ENCODE measurements around the gene SGPL1. TPM values are rescaled to one million over a fixed set of nuclear protein-coding genes. Genes with fewer than 3 reads are reported as not detected.

Gene SGPL1
- total and polyA plus RNA-seq, 2 of the 8 experiments (the other 6 are each of a cell fraction or from before 2014, with no cell fraction given), result 20.5 to 51.6 TPM

DNA sequence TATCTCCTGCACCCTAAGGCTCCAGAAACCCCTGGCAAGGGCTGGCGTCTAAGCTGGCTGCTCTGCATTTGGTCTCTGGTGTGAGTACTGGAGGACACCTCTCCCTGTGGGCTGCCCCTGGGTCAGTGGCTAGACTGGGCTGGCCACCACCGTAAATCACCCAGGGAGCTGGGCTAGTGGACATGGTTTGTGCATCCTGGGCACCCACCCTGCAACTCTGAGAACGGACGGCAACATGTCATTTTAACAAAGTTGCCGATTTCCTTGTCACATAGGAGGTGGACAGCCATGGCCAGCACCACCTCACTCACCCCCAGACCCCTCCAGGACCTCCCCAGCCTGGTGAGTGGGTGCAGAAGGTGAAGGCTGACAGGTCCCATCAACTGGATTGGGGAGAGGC is 99.5 kb downstream of the SGPL1 start:
- no peaks in the 10 kb centered on the region for H3K9me3 ChIP-seq (ENCODE audit: insufficient read depth in 2 of 2, low read depth in 1 of 2, low read length in 1 of 2)
- no peak overlapping the region for H3K4ac ChIP-seq (replicated peaks; ENCODE audit: insufficient read length, low read depth, low read length)
- H3K4me2 ChIP-seq (ENCODE audit: insufficient read depth in 1 of 2, low read depth in 2 of 2, low read length in 2 of 2), result no peak overlapping the region
- no peak overlapping the region for H3K18ac ChIP-seq (ENCODE audit: extremely low read depth, low read length)
- H3K23ac ChIP-seq (ENCODE audit: insufficient read length), result no peak overlapping the region
- H3K79me2 ChIP-seq (ENCODE audit: control insufficient read depth in 1 of 2, insufficient read depth in 2 of 2, low read length in 2 of 2), result no peaks in the 10 kb centered on the region
- no peaks in the 10 kb centered on the region for H3K27me3 ChIP-seq (replicated peaks in 1 of 4; ENCODE audit: control insufficient read depth in 3 of 4, extremely low read depth in 1 of 4, insufficient read depth in 3 of 4, low read length in 3 of 4)
- H4K91ac ChIP-seq (replicated peaks; ENCODE audit: insufficient read length, low read length), result no peak overlapping the region
- H2AK5ac ChIP-seq (ENCODE audit: low read depth, low read length), result no peak overlapping the region
- H2BK20ac ChIP-seq (ENCODE audit: low read length), result no peak overlapping the region
- H2BK12ac ChIP-seq (ENCODE audit: low read depth, low read length), result no peak overlapping the region
- H4K5ac ChIP-seq (ENCODE audit: insufficient read length, low read depth, low read length), result no peak overlapping the region
- DNase-seq (ENCODE audit: low read depth in 1 of 2, low spot score in 2 of 2) (no peak), FAIRE-seq (no peak)
- H2BK15ac ChIP-seq (ENCODE audit: low read length), result no peak overlapping the region
- no peak overlapping the region for H2BK5ac ChIP-seq (ENCODE audit: low read depth, low read length)
- no peaks in the 10 kb centered on the region for H3K23me2 ChIP-seq (ENCODE audit: low read depth, low read length)
- ChIA-PET CTCF (ENCODE audit: partially characterized antibody) (interaction anchor here (1.6 to 17.0 kb wide), 3 partner anchors 9 to 101 kb away, joined by 3 to 237 read pairs (median 30); no protein-coding TSS in a partner anchor), POLR2A (ENCODE audit: partially characterized antibody) (no interaction called here)
- no peak overlapping the region for H3K9ac ChIP-seq (replicated peaks in 1 of 4; ENCODE audit: extremely low read depth in 1 of 4, low read depth in 3 of 4, low read length in 3 of 4)
- no peak overlapping the region for H3K4me3 ChIP-seq (ENCODE audit: extremely low read depth in 1 of 4, insufficient read depth in 2 of 4, low read depth in 3 of 4, low read length in 4 of 4)
- H3K79me1 ChIP-seq (ENCODE audit: low read depth, low read length), result no peaks in the 10 kb centered on the region
- H3K56ac ChIP-seq (replicated peaks; ENCODE audit: insufficient read length, low read depth, low read length), result no peak overlapping the region
- TF ChIP-seq BACH1 (IDR thresholded peaks at IDR 0.05; ENCODE audit: low read length) (no peak), SUZ12 (IDR thresholded peaks at IDR 0.05; ENCODE audit: low read length) (no peak), EGR1 (IDR thresholded peaks at IDR 0.05; ENCODE audit: borderline replicate concordance, low read depth, low read length) (no peak), CEBPB (IDR thresholded peaks at IDR 0.05; ENCODE audit: low read depth, low read length) (no peak), POLR2A (IDR thresholded peaks at IDR 0.05; ENCODE audit: control extremely low read depth in 1 of 2, low read depth in 2 of 2, low read length in 2 of 2) (no peak), NRF1 (IDR thresholded peaks at IDR 0.05; ENCODE audit: low read depth, low read length) (no peak), BCL11A (IDR thresholded peaks at IDR 0.05; ENCODE audit: low read depth in 2 of 2, low read length in 2 of 2) (no peak), JUND (IDR thresholded peaks at IDR 0.05; ENCODE audit: low read length) (no peak), KDM1A (IDR thresholded peaks at IDR 0.05; ENCODE audit: borderline replicate concordance, low read length) (no peak), CBX5 (IDR thresholded peaks at IDR 0.05; ENCODE audit: low read depth, low read length) (no peak), GTF2F1 (IDR thresholded peaks at IDR 0.05; ENCODE audit: borderline replicate concordance, low read depth, low read length) (no peak), RNF2 (IDR thresholded peaks at IDR 0.05; ENCODE audit: borderline replicate concordance, low read depth, low read length, missing control alignments, poor library complexity, severe bottlenecking) (no peak)
- H3K14ac ChIP-seq (ENCODE audit: insufficient read length), result no peak overlapping the region
- 89% methylated on average over 3 of the region's 5 CpGs; no CpG with 5 or more reads in 1 of the 2 experiments for WGBS, 2 experiments (ENCODE audit: extremely low coverage in 1 of 2, insufficient coverage in 1 of 2, insufficient read length in 1 of 2, insufficient replicate concordance in 2 of 2, low coverage in 1 of 2, low lambda C conversion rate in 2 of 2, missing lambda C conversion rate in 1 of 2)
- H3K4me1 ChIP-seq (replicated peaks in 1 of 4; ENCODE audit: control insufficient read depth in 3 of 4, insufficient read depth in 4 of 4, low read length in 3 of 4), result no peaks in the 10 kb centered on the region; a peak in 1 of 7 replicates
- H4K8ac ChIP-seq (ENCODE audit: extremely low read depth, insufficient read depth, low read length), result peak overlapping the region; percentile 62; the same call in 1 of the 2 replicates
- H2AFZ ChIP-seq (ENCODE audit: low read length), result no peak overlapping the region
- H3K36me3 ChIP-seq (ENCODE audit: control insufficient read depth in 2 of 4, insufficient read depth in 4 of 4, low read length in 3 of 4), result no peaks in the 10 kb centered on the region
- H4K20me1 ChIP-seq (replicated peaks in 1 of 2; ENCODE audit: control insufficient read depth in 1 of 2, insufficient read depth in 2 of 2, low read length in 2 of 2), result peaks cover 0 to 2% of the 10 kb centered on the region in 2 experiments
- H2BK120ac ChIP-seq (replicated peaks; ENCODE audit: low read depth, low read length), result no peak overlapping the region
- H3K27ac ChIP-seq (ENCODE audit: low read depth, low read length), result no peak overlapping the region
